Measurements from ENCODE around the gene GRIK4.

The GRIK4 gene

DNA sequence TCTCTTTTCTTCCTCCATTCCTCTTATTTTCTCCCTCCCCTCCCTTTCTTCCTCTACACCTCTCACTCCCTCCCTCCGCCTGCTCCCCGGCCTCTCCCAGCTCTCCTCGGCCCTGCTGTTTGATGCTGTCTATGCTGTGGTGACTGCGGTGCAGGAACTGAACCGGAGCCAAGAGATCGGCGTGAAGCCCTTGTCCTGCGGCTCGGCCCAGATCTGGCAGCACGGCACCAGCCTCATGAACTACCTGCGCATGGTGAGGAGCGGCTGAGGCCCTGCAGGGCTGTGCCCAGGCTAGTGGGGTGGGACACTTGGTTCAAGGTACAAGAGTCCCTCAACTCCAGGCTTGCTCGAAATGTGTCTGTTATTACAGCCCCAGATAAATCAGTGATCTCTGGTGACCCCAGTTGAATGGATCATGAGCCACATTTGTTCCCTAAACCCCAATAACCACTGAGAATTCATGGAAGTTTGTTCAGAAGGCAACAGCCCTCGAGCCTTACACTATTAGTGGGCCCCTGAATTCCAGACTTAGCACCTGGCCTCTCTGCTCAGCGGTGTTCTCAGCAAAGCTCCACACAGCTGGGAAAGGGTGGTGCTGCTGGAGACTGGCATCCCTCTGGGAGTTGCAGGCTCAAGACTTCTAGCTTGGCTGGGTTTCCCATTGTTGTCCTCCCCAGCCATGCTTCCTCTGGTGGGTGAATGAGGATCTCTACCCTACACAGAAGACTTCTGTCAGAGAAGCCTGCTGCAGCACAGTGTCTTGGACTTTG is 362.6 kb downstream of the GRIK4 start:
- DNase-seq (ENCODE audit: extremely low read depth, low read depth): no peak
- TF ChIP-seq CTCF (IDR thresholded peaks at IDR 0.05; ENCODE audit: low read depth, low read length): no peak

DNA sequence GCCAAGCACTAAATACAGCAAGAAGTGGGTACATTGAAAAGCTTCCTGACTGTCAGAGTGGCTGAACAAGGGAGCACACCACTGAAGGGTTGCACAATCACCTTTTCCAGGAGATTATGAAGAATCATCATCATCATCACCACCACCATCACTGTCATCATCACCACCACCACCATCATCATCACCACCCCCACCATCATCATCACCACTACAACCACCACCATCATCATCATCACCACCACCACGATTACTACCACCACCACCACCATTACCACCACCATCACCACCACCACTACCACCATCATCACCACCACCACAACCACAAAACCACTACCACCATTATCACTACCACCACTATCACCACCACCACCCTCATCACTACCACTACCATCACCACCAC is 364.4 kb downstream of the GRIK4 start:
- no peak for DNase-seq (ENCODE audit: extremely low read depth, low read depth)
- TF ChIP-seq CTCF (IDR thresholded peaks at IDR 0.05; ENCODE audit: low read depth, low read length): no peak

- no peak for DNase-seq (ENCODE audit: extremely low read depth, low read depth)
- TF ChIP-seq CTCF (IDR thresholded peaks at IDR 0.05; ENCODE audit: low read depth, low read length): no peak
Observed at GRCh38 chr11:120877746-120878365, 366.3 kb downstream of the GRIK4 start.

DNA sequence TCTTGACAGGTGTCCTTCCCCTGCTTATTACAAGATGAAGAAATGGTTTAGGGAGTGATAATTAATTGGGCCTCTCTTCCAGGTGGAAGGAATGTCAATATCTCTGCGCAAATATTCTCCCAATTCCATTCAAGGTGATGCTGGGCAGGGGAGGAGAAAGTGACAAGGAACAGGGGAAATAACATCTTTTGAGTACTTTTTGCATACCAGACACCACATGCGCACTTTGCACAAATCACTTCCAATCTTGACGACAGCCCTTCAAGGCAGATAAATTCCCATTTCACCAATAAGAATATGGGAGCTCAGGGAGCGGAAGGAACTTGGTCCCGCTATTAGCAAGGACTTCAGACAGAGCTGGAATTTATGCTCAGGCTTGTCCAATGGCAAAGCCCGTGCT is 367.2 kb downstream of the GRIK4 start:
- no peak for DNase-seq (ENCODE audit: extremely low read depth, low read depth)
- TF ChIP-seq CTCF (IDR thresholded peaks at IDR 0.05; ENCODE audit: low read depth, low read length): no peak

GRCh38 chr11:120880498-120881175 is 369.1 kb downstream of the GRIK4 start:
- no peak for DNase-seq (ENCODE audit: extremely low read depth, low read depth)
- no peak for TF ChIP-seq CTCF (IDR thresholded peaks at IDR 0.05; ENCODE audit: low read depth, low read length)

GRCh38 chr11:120881596-120881995 is 370.0 kb downstream of the GRIK4 start:
- TF ChIP-seq CTCF (IDR thresholded peaks at IDR 0.05; ENCODE audit: low read depth, low read length): no peak
- no peak for DNase-seq (ENCODE audit: extremely low read depth, low read depth)

DNA sequence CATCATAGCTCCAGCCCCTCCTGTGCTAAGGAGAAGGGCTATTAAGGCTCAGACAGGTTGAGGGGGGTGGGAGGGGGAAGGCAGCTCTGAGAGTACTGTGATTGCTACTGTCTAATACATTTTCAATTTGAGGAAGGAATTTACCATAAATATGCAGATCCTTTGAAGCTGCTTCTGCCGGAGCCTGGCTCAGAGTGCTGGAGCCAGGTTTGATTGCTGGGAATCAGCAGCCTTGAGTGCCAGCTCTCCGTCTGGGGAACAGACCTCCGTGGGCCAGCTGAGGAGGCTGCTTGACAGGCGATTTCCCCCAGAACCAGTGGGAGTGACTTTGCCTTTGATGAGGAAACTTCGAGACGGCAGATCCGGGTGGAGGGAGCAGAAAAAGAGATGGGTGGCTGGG is 370.6 kb downstream of the GRIK4 start:
- no peak for TF ChIP-seq CTCF (IDR thresholded peaks at IDR 0.05; ENCODE audit: low read depth, low read length)
- DNase-seq (ENCODE audit: extremely low read depth, low read depth): no peak
